ENCODE results near the gene CHP1. TPM values are rescaled to one million over a fixed set of nuclear protein-coding genes. Genes with fewer than 3 reads are reported as not detected.

The CHP1 gene
- total RNA-seq, 1 experiment from 2014 or later: 101 TPM

- no peak for ATAC-seq
- intact Hi-C loops (cut with micrococcal nuclease): no loop called here
- TF ChIP-seq ELF1 (IDR thresholded peaks at IDR 0.05; ENCODE audit: borderline replicate concordance, low read depth) (no peak), EZH2phosphoT487 (IDR thresholded peaks at IDR 0.05; ENCODE audit: borderline replicate concordance) (no peak), RAD21 (IDR thresholded peaks at IDR 0.05; ENCODE audit: low read depth) (no peak), ZBTB33 (IDR thresholded peaks at IDR 0.05; ENCODE audit: extremely low read depth, insufficient replicate concordance, low read length) (no peak), ATF3 (IDR thresholded peaks at IDR 0.05) (no peak)
These were observed 25.5 kb downstream of the CHP1 start for GRCh38 chr15:41256577-41257038.

More at GRCh38 chr15:41256577-41257038, 25.5 kb downstream of the CHP1 start:
- Histone ChIP-seq H3K4me3 (replicated peaks in 1 of 2; ENCODE audit: low read depth in 1 of 2, low read length in 2 of 2) (no peak overlapping the region), H3K27ac (ENCODE audit: low read depth, low read length) (no peak overlapping the region), H3K9me2 (ENCODE audit: insufficient read depth) (no peaks in the 10 kb centered on the region), H3K9ac (ENCODE audit: low read length) (no peak overlapping the region), H3K9me3 (ENCODE audit: control insufficient read depth in 1 of 2, insufficient read depth in 1 of 2, low read depth in 1 of 2, low read length in 2 of 2) (no peaks in the 10 kb centered on the region), H3K4me2 (ENCODE audit: low read length) (no peak overlapping the region), H3K27me3 (ENCODE audit: insufficient read depth, low read length) (no peaks in the 10 kb centered on the region), H3K4me1 (ENCODE audit: control insufficient read depth in 1 of 2, insufficient read depth in 2 of 2, low read length in 2 of 2) (peaks cover 9 to 30% of the 10 kb centered on the region in 2 experiments), H3K79me2 (ENCODE audit: insufficient read depth, low read length) (peaks cover under 1% of the 10 kb centered on the region; the same call in 1 of the 2 replicates), H2AFZ (ENCODE audit: low read depth, low read length, poor library complexity, severe bottlenecking) (no peak overlapping the region), H4K20me1 (ENCODE audit: insufficient read depth) (no peaks in the 10 kb centered on the region), H3K36me3 (ENCODE audit: control insufficient read depth in 1 of 2, insufficient read depth in 2 of 2, low read length in 2 of 2) (peaks cover 0 to 6% of the 10 kb centered on the region in 2 experiments; a peak in 2 of 4 replicates)
- DNase-seq (ENCODE audit: low read depth, low spot score): no peak
- BruUV-seq (replicated peaks): no TSS peak
- ChIA-PET POLR2A (no interaction called here), CTCF (no interaction called here), RAD21 (ENCODE audit: low non-redundant PET in 1 of 2, low total read pairs in 2 of 2, uncharacterized antibody in 2 of 2, unreplicated experiment in 2 of 2) (no interaction called here)

Data from HCT116 (cell line).